Hepatocyte (in vitro differentiated cells): ENCODE measurements around the gene AFAP1. TPM values are rescaled to one million over a fixed set of nuclear protein-coding genes. Genes with fewer than 3 reads are reported as not detected.

Source experiments
- DNase-seq: peaks from one replicate; pipeline ENCODE4 v3.0.0-alpha.2; 2016; ENCODE audit warnings: low spot score
- H2AFZ ChIP-seq: fragments of 200-600 bp; sonication (generic); 2 replicates; pipeline ENCODE4 v1.6.0; 2016; ENCODE audit warnings: antibody characterized with exemption, mild to moderate bottlenecking
- H3K27ac ChIP-seq: fragments of 200-600 bp; sonication (generic); 2 replicates; pipeline ENCODE4 v1.5.1; 2016; ENCODE audit warnings: mild to moderate bottlenecking
- H3K27me3 ChIP-seq: fragments of 200-600 bp; sonication (generic); 2 replicates; pipeline ENCODE4 v1.6.1; 2016
- H3K36me3 ChIP-seq: fragments of 200-600 bp; sonication (generic); replicated peaks from 2 replicates; pipeline ENCODE4 v1.5.1; 2016; ENCODE audit warnings: low read depth; ENCODE audit not compliant: insufficient read depth
- H3K4me1 ChIP-seq: fragments of 200-600 bp; sonication (generic); 2 replicates; pipeline ENCODE4 v1.5.1; 2016; ENCODE audit warnings: mild to moderate bottlenecking, moderate library complexity; ENCODE audit not compliant: insufficient read depth
- H3K4me2 ChIP-seq: fragments of 200-600 bp; sonication (generic); 2 replicates; pipeline ENCODE4 v1.6.0; 2016
- H3K4me3 ChIP-seq: fragments of 200-600 bp; sonication (generic); 2 replicates; pipeline ENCODE4 v1.5.1; 2016; ENCODE audit warnings: mild to moderate bottlenecking
- H3K79me2 ChIP-seq: fragments of 200-600 bp; sonication (generic); 2 replicates; pipeline ENCODE4 v1.6.0; 2017; ENCODE audit warnings: mild to moderate bottlenecking
- H3K9me2 ChIP-seq: fragments of 200-600 bp; sonication (generic); replicated peaks from 2 replicates; pipeline ENCODE4 v1.6.0; 2017; ENCODE audit warnings: mild to moderate bottlenecking; ENCODE audit not compliant: insufficient read depth
- H3K9me3 ChIP-seq: fragments of 200-600 bp; sonication (generic); 2 replicates; pipeline ENCODE4 v1.5.1; 2016; ENCODE audit warnings: low read depth, mild to moderate bottlenecking
- H4K20me1 ChIP-seq: fragments of 200-600 bp; sonication (generic); 2 replicates; pipeline ENCODE4 v1.6.0; 2016; ENCODE audit warnings: mild to moderate bottlenecking; ENCODE audit not compliant: insufficient read depth, poor library complexity, severe bottlenecking
- CTCF ChIP-seq: fragments of 200-600 bp; sonication (generic); IDR thresholded peaks from 2 replicates; pipeline ENCODE4 v1.5.1; 2016; ENCODE audit warnings: antibody characterized with exemption, mild to moderate bottlenecking; ENCODE audit not compliant: poor library complexity
- EZH2 ChIP-seq: fragments of 200-600 bp; sonication (generic); IDR thresholded peaks from 2 replicates; pipeline ENCODE4 v1.6.1; 2016; ENCODE audit warnings: antibody characterized with exemption, mild to moderate bottlenecking, borderline replicate concordance
- EZH2phosphoT487 ChIP-seq: fragments of 200-600 bp; sonication (generic); IDR thresholded peaks from one replicate; pipeline ENCODE4 v1.6.1; 2018; ENCODE audit warnings: antibody characterized with exemption, mild to moderate bottlenecking, low read depth, moderate library complexity; ENCODE audit not compliant: unreplicated experiment, severe bottlenecking
- WGBS: methylation state at CpG from one replicate; pipeline ENCODE4 v1.1.6; 2016; ENCODE audit warnings: low lambda C conversion rate; ENCODE audit errors: missing lambda C conversion rate; 5-methylcytosine and 5-hydroxymethylcytosine counted together
- polyA plus RNA-seq: library from polyadenylated mRNA; unstranded; fragments of >200 nt; fragmentation: Nextera tagmentation; extraction: Ambion mirVana; gene quantifications from 2 replicates; pipeline ENCODE4 v1.2.1, GENCODE V29; 2016
- total RNA-seq: library from RNA; depleted of rRNA; stranded (reverse); fragments of >200 nt; gene quantifications from 2 replicates; pipeline ENCODE4 v1.2.3, GENCODE V29; 2014

The AFAP1 gene
- total and polyA plus RNA-seq, 2 experiments from 2014 or later: 9.3 to 16.2 TPM

- peak overlapping the region; percentile 48 for H3K4me2 ChIP-seq
- no peaks in the 10 kb centered on the region for H3K36me3 ChIP-seq
- no peaks in the 10 kb centered on the region for H3K9me2 ChIP-seq
- no peak overlapping the region for H2AFZ ChIP-seq
- H3K4me1 ChIP-seq: peaks cover 37% of the 10 kb centered on the region
- H4K20me1 ChIP-seq: no peaks in the 10 kb centered on the region
- peak; percentile 64 for DNase-seq
- no peaks in the 10 kb centered on the region for H3K27me3 ChIP-seq
- peak overlapping the region; percentile 84 for H3K27ac ChIP-seq
- H3K9me3 ChIP-seq: no peaks in the 10 kb centered on the region
- no peak for TF ChIP-seq CTCF
- no peak for TF ChIP-seq EZH2
- TF ChIP-seq EZH2phosphoT487: no peak
- no peaks in the 10 kb centered on the region for H3K79me2 ChIP-seq
- H3K4me3 ChIP-seq: no peak overlapping the region
- WGBS: 19% methylated on average over 9 of the region's 9 CpGs
Measured at GRCh38 chr4:7823416-7823824, 116.2 kb downstream of the AFAP1 start.

- no peaks in the 10 kb centered on the region for H3K9me3 ChIP-seq
- H3K27me3 ChIP-seq: no peaks in the 10 kb centered on the region
- H3K4me1 ChIP-seq: peaks cover 36% of the 10 kb centered on the region
- no peaks in the 10 kb centered on the region for H3K9me2 ChIP-seq
- no peak for TF ChIP-seq CTCF
- no peak for TF ChIP-seq EZH2phosphoT487
- TF ChIP-seq EZH2: no peak
- H3K4me2 ChIP-seq: peak overlapping the region; percentile 48
- 67% methylated on average over 4 of the region's 4 CpGs for WGBS
- H3K36me3 ChIP-seq: no peaks in the 10 kb centered on the region
- H3K4me3 ChIP-seq: no peak overlapping the region
- no peaks in the 10 kb centered on the region for H4K20me1 ChIP-seq
- DNase-seq: no peak
- no peak overlapping the region for H2AFZ ChIP-seq
- H3K79me2 ChIP-seq: no peaks in the 10 kb centered on the region
- H3K27ac ChIP-seq: peak overlapping the region; percentile 84
Measured at GRCh38 chr4:7822877-7823276, 116.8 kb downstream of the AFAP1 start.

- Histone ChIP-seq H3K27ac (peak overlapping the region; percentile 30), H2AFZ (no peak overlapping the region), H3K9me3 (no peaks in the 10 kb centered on the region), H4K20me1 (no peaks in the 10 kb centered on the region), H3K9me2 (no peaks in the 10 kb centered on the region), H3K4me1 (peaks cover 35% of the 10 kb centered on the region), H3K4me2 (no peak overlapping the region), H3K4me3 (no peak overlapping the region), H3K36me3 (no peaks in the 10 kb centered on the region), H3K27me3 (no peaks in the 10 kb centered on the region), H3K79me2 (no peaks in the 10 kb centered on the region)
- DNase-seq: no peak
- 77% methylated on average over 6 of the region's 6 CpGs for WGBS
- no peak for TF ChIP-seq EZH2phosphoT487
- TF ChIP-seq EZH2: no peak
- TF ChIP-seq CTCF: no peak
Measured at GRCh38 chr4:7822137-7822505, 117.5 kb downstream of the AFAP1 start.
